Fibroblast of lung (primary cell): Measurements from ENCODE around the gene IFI27. TPM values are rescaled to one million over a fixed set of nuclear protein-coding genes. Genes with fewer than 3 reads are reported as not detected.

Source experiments
- DNase-seq, 2 donors: peaks; one replicate each; pipeline versions ENCODE4 v3.0.0 to v3.0.0-alpha.2; 2010; ENCODE audit warnings: low read depth in 2 of 2
- H2AFZ ChIP-seq: 2 replicates; pipeline ENCODE4 v1.5.1; 2012; ENCODE audit warnings: low read length, control low read depth, inconsistent platforms
- H3K27ac ChIP-seq: 2 replicates; pipeline ENCODE4 v1.5.1; 2011; ENCODE audit warnings: low read length, control low read depth; ENCODE audit not compliant: insufficient read depth
- H3K27me3 ChIP-seq: 2 replicates; pipeline ENCODE4 v1.5.1; 2011; ENCODE audit warnings: mild to moderate bottlenecking, low read length; ENCODE audit not compliant: control insufficient read depth, insufficient read depth
- H3K36me3 ChIP-seq: 2 replicates; pipeline ENCODE4 v1.5.1; 2011; ENCODE audit warnings: low read length; ENCODE audit not compliant: control insufficient read depth, insufficient read depth
- H3K4me1 ChIP-seq: 2 replicates; pipeline ENCODE4 v1.5.1; 2011; ENCODE audit warnings: low read length; ENCODE audit not compliant: control insufficient read depth, insufficient read depth; ENCODE audit errors: extremely low read depth
- H3K4me2 ChIP-seq: 2 replicates; pipeline ENCODE4 v1.5.1; 2011; ENCODE audit warnings: low read length, control low read depth; ENCODE audit not compliant: insufficient read depth; ENCODE audit errors: extremely low read depth
- H3K4me3 ChIP-seq, 4 experiments: fragments of 200-600 bp in 1 of 4; sonication (generic) in 1 of 4; replicated peaks in 1 of 4; 2 replicates each; pipeline ENCODE4 v1.5.1; 2011 to 2016; ENCODE audit warnings: low read length in 4 of 4, low read depth in 3 of 4, mild to moderate bottlenecking in 3 of 4, control low read depth in 2 of 4, inconsistent platforms in 1 of 4, mixed read lengths in 1 of 4; ENCODE audit not compliant: insufficient read depth in 1 of 4; ENCODE audit errors: control extremely low read depth in 1 of 4
- H3K79me2 ChIP-seq: 2 replicates; pipeline ENCODE4 v1.5.1; 2012; ENCODE audit warnings: mild to moderate bottlenecking, low read length, inconsistent platforms; ENCODE audit not compliant: control insufficient read depth, insufficient read depth
- H3K9ac ChIP-seq: 2 replicates; pipeline ENCODE4 v1.5.1; 2011; ENCODE audit warnings: mild to moderate bottlenecking, low read length, control low read depth; ENCODE audit not compliant: insufficient read depth
- H3K9me3 ChIP-seq: 2 replicates; pipeline ENCODE4 v1.5.1; 2012; ENCODE audit warnings: low read depth, low read length; ENCODE audit not compliant: control insufficient read depth, insufficient read depth
- H4K20me1 ChIP-seq: 2 replicates; pipeline ENCODE4 v1.5.1; 2011; ENCODE audit warnings: low read length; ENCODE audit not compliant: control insufficient read depth, insufficient read depth; ENCODE audit errors: extremely low read depth
- EZH2 ChIP-seq: IDR thresholded peaks from 2 replicates; pipeline ENCODE4 v1.5.1; 2012; ENCODE audit warnings: low read length, control low read depth, mild to moderate bottlenecking; ENCODE audit errors: missing control alignments
- polyA plus RNA-seq, 2 donors: library from polyadenylated mRNA; depleted of rRNA in 1 of 2; stranded (reverse) in 1 of 2; unstranded in 1 of 2; fragments of >200 nt; gene quantifications; 2 replicates each; pipeline ENCODE4 v1.2.1, GENCODE V29; 2011 to 2012; ENCODE audit warnings: missing spikeins in 1 of 2
- total RNA-seq: library from RNA; depleted of rRNA; stranded (reverse); fragments of >200 nt; gene quantifications from 2 replicates; pipeline ENCODE4 v1.2.1, GENCODE V29; 2014
- TF ChIP-seq, protein P1 (sequence below), 2 donors: IDR thresholded peaks in 1 of 2; conservative IDR thresholded peaks in 1 of 2; 1 replicate in 1 of 2; 2 replicates in 1 of 2; pipeline ENCODE4 v1.5.1; 2011 to 2012; ENCODE audit warnings: low read length in 2 of 2, control low read depth in 1 of 2, inconsistent platforms in 1 of 2, low read depth in 1 of 2, mild to moderate bottlenecking in 1 of 2

Gene IFI27
- total and polyA plus RNA-seq, 2 donors (not counting 1 experiment from before 2014, with no cell fraction given) = 7.9 to 32.2 TPM

DNA sequence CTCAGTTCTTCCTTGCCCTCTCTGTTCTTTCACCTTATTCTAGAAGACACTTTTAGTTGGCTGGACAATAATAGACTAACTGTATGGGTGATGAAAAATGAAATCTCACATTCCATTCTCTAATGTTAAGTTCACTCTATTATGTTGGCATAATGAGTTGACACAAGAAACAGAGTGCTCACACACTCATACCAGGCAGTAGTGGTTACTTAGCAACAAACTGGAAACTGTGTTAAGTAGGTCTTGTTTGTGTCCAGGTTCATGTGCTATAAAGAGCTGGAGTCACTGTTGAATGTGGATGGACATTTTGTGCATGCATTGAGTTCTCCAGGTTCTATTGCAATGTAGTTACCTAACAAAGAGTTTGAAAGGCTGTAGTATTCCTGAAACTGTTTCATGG is 46.7 kb downstream of the IFI27 start:
- no peak overlapping the region for H3K4me3 ChIP-seq
- no peak overlapping the region for H3K9ac ChIP-seq
- no peak for TF ChIP-seq EZH2
- TF ChIP-seq, protein P1, sequence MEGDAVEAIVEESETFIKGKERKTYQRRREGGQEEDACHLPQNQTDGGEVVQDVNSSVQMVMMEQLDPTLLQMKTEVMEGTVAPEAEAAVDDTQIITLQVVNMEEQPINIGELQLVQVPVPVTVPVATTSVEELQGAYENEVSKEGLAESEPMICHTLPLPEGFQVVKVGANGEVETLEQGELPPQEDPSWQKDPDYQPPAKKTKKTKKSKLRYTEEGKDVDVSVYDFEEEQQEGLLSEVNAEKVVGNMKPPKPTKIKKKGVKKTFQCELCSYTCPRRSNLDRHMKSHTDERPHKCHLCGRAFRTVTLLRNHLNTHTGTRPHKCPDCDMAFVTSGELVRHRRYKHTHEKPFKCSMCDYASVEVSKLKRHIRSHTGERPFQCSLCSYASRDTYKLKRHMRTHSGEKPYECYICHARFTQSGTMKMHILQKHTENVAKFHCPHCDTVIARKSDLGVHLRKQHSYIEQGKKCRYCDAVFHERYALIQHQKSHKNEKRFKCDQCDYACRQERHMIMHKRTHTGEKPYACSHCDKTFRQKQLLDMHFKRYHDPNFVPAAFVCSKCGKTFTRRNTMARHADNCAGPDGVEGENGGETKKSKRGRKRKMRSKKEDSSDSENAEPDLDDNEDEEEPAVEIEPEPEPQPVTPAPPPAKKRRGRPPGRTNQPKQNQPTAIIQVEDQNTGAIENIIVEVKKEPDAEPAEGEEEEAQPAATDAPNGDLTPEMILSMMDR (conservative IDR thresholded peaks at IDR 0.05 in 1 of 2, IDR thresholded peaks at IDR 0.05 in 1 of 2; ENCODE audit: low read depth in 1 of 2, low read length in 2 of 2) = no peak
- H4K20me1 ChIP-seq = no peaks in the 10 kb centered on the region
- no peak for DNase-seq
- H3K27me3 ChIP-seq = peaks cover 7% of the 10 kb centered on the region
- H3K27ac ChIP-seq = no peak overlapping the region
- H3K36me3 ChIP-seq = no peaks in the 10 kb centered on the region
- H3K4me1 ChIP-seq = no peaks in the 10 kb centered on the region
- H3K4me2 ChIP-seq = no peak overlapping the region
- H3K9me3 ChIP-seq = no peaks in the 10 kb centered on the region
- no peaks in the 10 kb centered on the region for H3K79me2 ChIP-seq
- H2AFZ ChIP-seq = no peak overlapping the region

DNA sequence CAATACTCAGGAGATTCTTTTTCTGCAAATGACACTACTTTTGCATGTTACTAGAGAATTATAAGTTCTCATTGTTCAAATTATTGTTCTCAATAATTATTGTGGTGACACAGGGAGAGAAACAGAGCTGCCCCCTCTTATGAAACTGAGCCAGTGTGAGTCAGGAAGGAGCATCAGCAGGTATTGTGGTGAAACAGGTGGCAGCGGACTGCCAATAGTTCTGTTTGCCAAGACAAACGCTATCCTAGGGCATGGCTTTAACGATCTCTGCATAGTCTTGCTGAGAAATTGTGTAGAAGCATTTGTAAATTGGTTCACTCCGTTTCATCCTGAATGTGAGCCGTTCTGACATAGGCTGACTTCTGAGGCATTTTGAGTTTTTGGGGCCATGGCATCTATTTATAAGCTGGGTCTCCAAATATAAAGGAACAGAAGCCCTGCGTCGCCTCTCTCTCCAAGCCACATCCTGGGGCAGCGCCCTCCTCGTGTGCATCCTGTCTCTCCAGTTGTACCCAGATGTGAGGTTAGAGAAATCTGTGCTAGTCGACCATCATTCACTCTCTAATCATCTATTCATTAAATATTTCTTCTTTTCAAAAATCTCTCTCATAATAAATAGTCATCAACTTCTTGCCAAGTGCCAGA is 47.8 kb downstream of the IFI27 start:
- Histone ChIP-seq H3K27ac (no peak overlapping the region), H2AFZ (no peak overlapping the region), H4K20me1 (no peaks in the 10 kb centered on the region), H3K4me1 (no peaks in the 10 kb centered on the region), H3K9me3 (no peaks in the 10 kb centered on the region), H3K79me2 (no peaks in the 10 kb centered on the region), H3K4me3 (no peak overlapping the region), H3K9ac (no peak overlapping the region), H3K27me3 (peaks cover 10% of the 10 kb centered on the region), H3K36me3 (no peaks in the 10 kb centered on the region), H3K4me2 (no peak overlapping the region)
- TF ChIP-seq, protein P1 (conservative IDR thresholded peaks at IDR 0.05 in 1 of 2, IDR thresholded peaks at IDR 0.05 in 1 of 2; ENCODE audit: low read depth in 1 of 2, low read length in 2 of 2) = no peak
- no peak for TF ChIP-seq EZH2
- no peak for DNase-seq

DNA sequence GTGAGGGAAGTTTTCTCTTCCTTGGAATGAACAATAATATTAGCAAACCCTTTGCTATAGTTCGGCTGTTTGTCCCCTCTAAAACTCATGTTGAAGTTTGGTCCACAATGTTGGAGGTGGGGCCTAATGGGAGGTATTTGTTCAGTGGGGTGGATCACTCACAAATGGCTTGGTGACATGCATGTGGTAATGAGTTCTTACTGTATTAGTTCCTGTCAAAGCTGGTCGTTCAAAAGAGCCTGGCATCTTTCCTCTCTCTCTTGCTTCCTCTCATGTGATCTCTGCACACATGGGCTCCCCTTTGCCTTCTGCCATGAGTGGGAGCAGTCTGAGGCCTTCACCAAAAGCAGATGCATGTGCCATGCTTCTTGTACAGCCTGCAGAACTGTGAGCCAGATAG is 50.5 kb downstream of the IFI27 start:
- Histone ChIP-seq H3K27ac (no peak overlapping the region), H4K20me1 (no peaks in the 10 kb centered on the region), H3K9me3 (no peaks in the 10 kb centered on the region), H3K36me3 (no peaks in the 10 kb centered on the region), H3K27me3 (peaks cover 19% of the 10 kb centered on the region), H3K9ac (no peak overlapping the region), H3K4me2 (no peak overlapping the region), H3K4me3 (no peak overlapping the region), H2AFZ (no peak overlapping the region), H3K79me2 (no peaks in the 10 kb centered on the region), H3K4me1 (no peaks in the 10 kb centered on the region)
- TF ChIP-seq EZH2 = no peak
- TF ChIP-seq, protein P1 (conservative IDR thresholded peaks at IDR 0.05 in 1 of 2, IDR thresholded peaks at IDR 0.05 in 1 of 2; ENCODE audit: low read depth in 1 of 2, low read length in 2 of 2) = no peak
- no peak for DNase-seq
